Stimulated activated CD4-positive, alpha-beta T cell treated with anti-CD3 and anti-CD28 coated beads, Interleukin-2, amount 100 ng/mL, for 24 hours (primary cell): ENCODE results near the gene ARPC1A.

Experiments
- DNase-seq, 2 donors: peaks; one replicate each; pipeline ENCODE4 v3.0.0-alpha.2; 2020

The ARPC1A gene

DNA sequence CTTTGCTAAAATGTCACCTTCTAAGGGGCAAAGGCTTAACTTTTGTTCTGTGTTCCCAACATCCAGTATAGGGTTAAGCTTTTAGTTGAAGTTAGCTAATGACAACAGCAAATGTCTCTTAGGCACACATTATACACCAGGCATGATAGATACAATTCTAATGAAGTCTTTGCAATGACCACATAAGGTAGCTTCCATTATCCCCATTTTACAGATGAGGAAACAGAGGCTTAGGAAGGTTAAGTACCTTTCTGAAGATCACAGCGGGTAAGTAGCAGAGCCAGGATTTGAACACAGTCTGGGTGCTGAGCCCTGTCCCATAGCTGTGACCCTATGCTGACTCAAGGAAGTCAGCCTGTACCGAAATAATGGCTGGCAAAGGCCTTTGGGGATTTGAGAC is 84.9 kb downstream of the ARPC1A start:
- no peak for DNase-seq

DNA sequence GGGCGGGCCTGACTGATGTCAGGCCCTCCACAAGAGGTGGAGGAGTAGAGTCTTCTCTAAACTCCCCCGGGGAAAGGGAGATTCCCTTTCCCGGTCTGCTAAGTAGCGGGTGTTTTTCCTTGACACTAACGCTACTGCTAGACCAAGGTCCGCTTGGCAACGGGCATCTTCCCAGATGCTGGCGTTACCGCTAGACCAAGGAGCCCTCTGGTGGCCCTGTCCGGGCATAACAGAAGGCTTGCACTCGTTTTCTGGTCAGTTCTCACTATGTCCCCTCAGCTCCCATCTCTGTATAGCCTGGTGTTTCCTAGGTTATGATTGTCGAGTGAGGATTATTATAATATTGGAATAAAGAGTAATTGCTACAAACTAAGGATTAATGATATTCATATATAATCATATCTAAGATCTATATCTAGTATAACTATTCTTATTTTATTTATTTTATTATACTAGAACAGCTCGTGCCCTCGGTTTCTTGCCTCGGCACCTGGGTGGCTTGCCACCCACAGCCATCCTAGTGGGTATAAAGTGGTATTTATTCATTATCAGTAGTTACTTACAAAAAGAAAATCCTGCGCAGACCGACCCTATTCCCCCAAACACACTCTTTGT is 89.9 kb downstream of the ARPC1A start:
- peak in 1 of 2 donors; percentile 43 for DNase-seq
